ENCODE measurements around the gene CRAMP1.

DNA sequence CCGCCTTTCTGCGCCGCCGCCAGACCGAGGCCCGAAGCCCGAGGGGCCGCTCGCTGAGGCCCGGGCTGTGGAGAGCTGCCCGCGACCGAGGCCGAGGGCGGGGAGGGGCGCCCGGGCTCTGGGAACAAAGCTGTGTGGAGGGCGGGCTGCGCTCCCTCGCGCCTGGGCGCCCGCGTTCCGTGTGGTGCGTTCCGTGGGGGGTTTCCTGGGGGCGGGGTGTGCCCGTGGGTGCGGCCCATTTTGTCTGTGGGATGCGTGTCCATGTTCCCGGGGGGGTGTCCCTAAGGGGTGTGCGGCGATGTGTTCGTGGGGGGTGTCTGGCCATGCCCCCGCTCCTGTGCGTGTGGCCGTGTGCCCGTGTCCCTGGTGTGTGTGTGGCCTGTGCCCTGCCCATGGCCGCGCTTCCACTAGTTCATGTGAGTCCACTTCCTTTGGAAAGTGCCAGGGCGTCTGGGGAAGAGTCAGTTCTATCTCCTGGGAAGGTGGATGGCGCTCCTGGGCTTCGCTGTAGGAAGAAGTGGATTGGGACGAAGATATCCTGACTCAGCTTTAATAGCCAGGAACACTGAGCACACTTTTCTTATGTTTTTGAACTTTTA, 66.4 kb downstream of the CRAMP1 start:
- TF ChIP-seq, protein P1, sequence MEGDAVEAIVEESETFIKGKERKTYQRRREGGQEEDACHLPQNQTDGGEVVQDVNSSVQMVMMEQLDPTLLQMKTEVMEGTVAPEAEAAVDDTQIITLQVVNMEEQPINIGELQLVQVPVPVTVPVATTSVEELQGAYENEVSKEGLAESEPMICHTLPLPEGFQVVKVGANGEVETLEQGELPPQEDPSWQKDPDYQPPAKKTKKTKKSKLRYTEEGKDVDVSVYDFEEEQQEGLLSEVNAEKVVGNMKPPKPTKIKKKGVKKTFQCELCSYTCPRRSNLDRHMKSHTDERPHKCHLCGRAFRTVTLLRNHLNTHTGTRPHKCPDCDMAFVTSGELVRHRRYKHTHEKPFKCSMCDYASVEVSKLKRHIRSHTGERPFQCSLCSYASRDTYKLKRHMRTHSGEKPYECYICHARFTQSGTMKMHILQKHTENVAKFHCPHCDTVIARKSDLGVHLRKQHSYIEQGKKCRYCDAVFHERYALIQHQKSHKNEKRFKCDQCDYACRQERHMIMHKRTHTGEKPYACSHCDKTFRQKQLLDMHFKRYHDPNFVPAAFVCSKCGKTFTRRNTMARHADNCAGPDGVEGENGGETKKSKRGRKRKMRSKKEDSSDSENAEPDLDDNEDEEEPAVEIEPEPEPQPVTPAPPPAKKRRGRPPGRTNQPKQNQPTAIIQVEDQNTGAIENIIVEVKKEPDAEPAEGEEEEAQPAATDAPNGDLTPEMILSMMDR (IDR thresholded peaks at IDR 0.05), result no peak
- no peak for TF ChIP-seq POLR2A (IDR thresholded peaks at IDR 0.05)

Measured in gastroesophageal sphincter (tissue), 3 donors.